ENCODE results near the gene EYS. TPM values are rescaled to one million over a fixed set of nuclear protein-coding genes. Genes with fewer than 3 reads are reported as not detected.

The EYS gene
- total RNA-seq, 3 donors from 2014 or later, result 0.16 to 0.61 (median 0.60) TPM

DNA sequence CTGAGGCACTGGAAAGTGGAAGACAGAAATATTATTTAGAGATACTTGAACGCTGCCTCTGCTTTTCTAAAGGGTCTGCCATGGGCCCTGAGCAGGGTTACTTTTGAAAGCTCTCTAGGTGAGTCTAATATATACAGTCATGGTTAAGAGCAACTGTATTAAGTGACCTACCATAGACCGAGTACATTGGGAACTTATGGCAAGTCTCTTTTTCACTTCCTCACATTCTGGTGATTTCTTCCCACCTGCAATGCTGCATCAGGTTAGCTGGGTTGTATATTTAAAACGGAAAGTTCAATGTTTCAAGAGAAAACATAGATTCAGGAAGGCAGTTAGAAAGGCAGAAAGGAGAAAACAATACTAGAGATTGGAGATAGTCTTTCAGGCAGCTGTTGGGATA lies 1916.7 kb downstream of the EYS start:
- intact Hi-C loops (cut with DNase I, micrococcal nuclease), result no loop called here
- no peak for ATAC-seq
- Histone ChIP-seq H3K4me3 (no peak overlapping the region), H3K4me1 (ENCODE audit: low read depth) (no peaks in the 10 kb centered on the region), H3K9me3 (no peaks in the 10 kb centered on the region), H3K36me3 (ENCODE audit: low read depth) (no peaks in the 10 kb centered on the region)
- no peak for DNase-seq
- TF ChIP-seq, protein P1, sequence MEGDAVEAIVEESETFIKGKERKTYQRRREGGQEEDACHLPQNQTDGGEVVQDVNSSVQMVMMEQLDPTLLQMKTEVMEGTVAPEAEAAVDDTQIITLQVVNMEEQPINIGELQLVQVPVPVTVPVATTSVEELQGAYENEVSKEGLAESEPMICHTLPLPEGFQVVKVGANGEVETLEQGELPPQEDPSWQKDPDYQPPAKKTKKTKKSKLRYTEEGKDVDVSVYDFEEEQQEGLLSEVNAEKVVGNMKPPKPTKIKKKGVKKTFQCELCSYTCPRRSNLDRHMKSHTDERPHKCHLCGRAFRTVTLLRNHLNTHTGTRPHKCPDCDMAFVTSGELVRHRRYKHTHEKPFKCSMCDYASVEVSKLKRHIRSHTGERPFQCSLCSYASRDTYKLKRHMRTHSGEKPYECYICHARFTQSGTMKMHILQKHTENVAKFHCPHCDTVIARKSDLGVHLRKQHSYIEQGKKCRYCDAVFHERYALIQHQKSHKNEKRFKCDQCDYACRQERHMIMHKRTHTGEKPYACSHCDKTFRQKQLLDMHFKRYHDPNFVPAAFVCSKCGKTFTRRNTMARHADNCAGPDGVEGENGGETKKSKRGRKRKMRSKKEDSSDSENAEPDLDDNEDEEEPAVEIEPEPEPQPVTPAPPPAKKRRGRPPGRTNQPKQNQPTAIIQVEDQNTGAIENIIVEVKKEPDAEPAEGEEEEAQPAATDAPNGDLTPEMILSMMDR (IDR thresholded peaks at IDR 0.05), result no peak

- Histone ChIP-seq H3K36me3 (ENCODE audit: low read depth) (no peaks in the 10 kb centered on the region), H3K4me3 (no peak overlapping the region), H3K9me3 (no peaks in the 10 kb centered on the region), H3K4me1 (ENCODE audit: low read depth) (no peaks in the 10 kb centered on the region)
- intact Hi-C loops (cut with DNase I, micrococcal nuclease), result no loop called here
- ATAC-seq, result no peak
- DNase-seq, result no peak
- TF ChIP-seq, protein P1 (IDR thresholded peaks at IDR 0.05), result no peak
Observed at GRCh38 chr6:63789699-63790098, 1917.3 kb downstream of the EYS start.

- H3K4me3 ChIP-seq, result no peak overlapping the region
- intact Hi-C loops (cut with DNase I, micrococcal nuclease), result no loop called here
- no peak for ATAC-seq
- H3K36me3 ChIP-seq (ENCODE audit: low read depth), result no peaks in the 10 kb centered on the region
- no peaks in the 10 kb centered on the region for H3K4me1 ChIP-seq (ENCODE audit: low read depth)
- no peaks in the 10 kb centered on the region for H3K9me3 ChIP-seq
- TF ChIP-seq, protein P1 (IDR thresholded peaks at IDR 0.05), result no peak
- no peak for DNase-seq
Observed at GRCh38 chr6:63788569-63788968, 1918.5 kb downstream of the EYS start.

- intact Hi-C loops (cut with DNase I, micrococcal nuclease), result no loop called here
- no peak for ATAC-seq
- no peaks in the 10 kb centered on the region for H3K36me3 ChIP-seq (ENCODE audit: low read depth)
- DNase-seq, result no peak
- H3K4me1 ChIP-seq (ENCODE audit: low read depth), result no peaks in the 10 kb centered on the region
- TF ChIP-seq, protein P1 (IDR thresholded peaks at IDR 0.05), result no peak
- no peak overlapping the region for H3K4me3 ChIP-seq
- no peaks in the 10 kb centered on the region for H3K9me3 ChIP-seq
Observed at GRCh38 chr6:63787021-63787420, 1920.0 kb downstream of the EYS start.

GRCh38 chr6:63785006-63785405 lies 1922.0 kb downstream of the EYS start:
- Histone ChIP-seq H3K9me3 (no peaks in the 10 kb centered on the region), H3K4me3 (no peak overlapping the region), H3K4me1 (ENCODE audit: low read depth) (no peaks in the 10 kb centered on the region), H3K36me3 (ENCODE audit: low read depth) (no peaks in the 10 kb centered on the region)
- no peak for ATAC-seq
- no peak for DNase-seq
- intact Hi-C loops (cut with DNase I, micrococcal nuclease), result no loop called here
- TF ChIP-seq, protein P1 (IDR thresholded peaks at IDR 0.05), result no peak

DNA sequence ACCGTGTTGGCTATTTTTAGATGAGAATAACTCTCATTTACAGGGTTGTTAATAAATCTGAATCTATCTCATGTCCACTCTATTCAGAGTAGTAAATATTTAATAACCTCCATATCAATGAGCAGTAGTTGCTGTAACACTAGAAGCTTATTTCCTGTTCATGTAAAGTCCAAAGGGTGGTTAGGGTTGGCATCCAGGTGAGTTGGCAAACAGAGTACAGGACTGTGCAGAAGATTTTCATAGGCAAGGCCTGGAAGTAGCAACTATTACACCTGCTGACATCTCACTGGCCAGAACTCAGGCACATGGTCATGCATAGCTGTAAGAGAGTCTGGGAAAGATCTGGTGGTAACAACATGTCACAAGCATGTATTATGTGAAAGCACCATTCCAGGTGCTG lies 1923.9 kb downstream of the EYS start:
- intact Hi-C loops (cut with DNase I, micrococcal nuclease), result no loop called here
- no peaks in the 10 kb centered on the region for H3K9me3 ChIP-seq
- no peaks in the 10 kb centered on the region for H3K36me3 ChIP-seq (ENCODE audit: low read depth)
- DNase-seq, result no peak
- ATAC-seq, result peak; percentile 82
- TF ChIP-seq, protein P1 (IDR thresholded peaks at IDR 0.05), result no peak
- no peaks in the 10 kb centered on the region for H3K4me1 ChIP-seq (ENCODE audit: low read depth)
- no peak overlapping the region for H3K4me3 ChIP-seq

All from mucosa of descending colon (tissue), 3 donors.